ENCODE results near the gene TUBB2B.
"Not testable (repeated sequence)": the region's sequence is repeated elsewhere in the genome, so short reads cannot be mapped to it uniquely, and the experiment has no call there.

Gene TUBB2B

DNA sequence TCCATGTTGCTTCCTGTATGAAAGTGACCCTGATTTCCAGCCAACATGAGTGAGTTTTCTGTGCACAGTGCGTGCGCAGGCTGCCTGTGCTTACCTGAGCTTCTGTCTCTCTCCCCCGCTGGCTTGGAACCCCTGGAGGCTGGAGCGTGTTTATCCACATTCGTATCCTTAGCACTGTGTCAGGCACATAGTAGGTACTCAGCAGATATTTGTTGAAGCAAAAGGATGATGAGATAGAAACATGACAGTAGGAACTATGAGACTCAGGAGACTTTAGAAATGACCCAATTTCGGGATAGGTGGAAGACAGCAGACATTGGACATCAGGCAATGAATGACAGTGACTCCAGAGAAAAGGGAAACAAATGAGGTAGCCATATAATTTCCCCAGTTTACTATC is 15.2 kb downstream of the TUBB2B start:
- no peak for DNase-seq (ENCODE audit: low read depth in 2 of 3, low spot score in 2 of 3)

GRCh38 chr6:3211681-3212080 is 15.8 kb downstream of the TUBB2B start:
- DNase-seq (ENCODE audit: low read depth in 2 of 3, low spot score in 2 of 3): no peak

DNA sequence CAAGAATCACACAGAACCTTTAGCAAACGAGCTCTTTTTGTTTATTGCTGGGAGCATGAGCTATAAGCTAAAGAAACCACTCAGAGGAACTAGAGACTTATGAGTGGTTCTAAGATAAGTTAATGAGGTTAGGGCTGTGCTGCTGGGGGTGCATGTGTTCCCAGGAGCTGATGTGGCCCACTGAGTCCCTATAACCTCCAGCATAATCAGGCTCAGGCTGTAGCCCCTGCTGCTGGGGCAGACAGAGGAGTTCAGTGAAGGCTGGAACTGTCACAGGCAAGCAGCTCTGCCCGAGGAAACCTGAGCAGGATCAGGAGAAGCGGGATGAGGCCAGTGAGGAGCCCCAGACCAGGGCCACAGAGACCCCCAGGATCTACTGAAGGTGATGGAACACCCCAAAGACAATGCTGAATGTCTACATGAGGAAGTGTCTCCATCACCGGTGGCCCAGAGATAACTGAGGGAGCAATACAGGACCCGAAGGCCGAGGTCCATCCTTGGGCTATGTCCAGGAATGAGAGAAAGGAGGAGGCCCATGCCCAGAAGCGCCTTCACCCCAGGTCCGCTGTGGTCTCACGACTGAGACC is 17.3 kb downstream of the TUBB2B start:
- DNase-seq (ENCODE audit: low read depth in 2 of 3, low spot score in 2 of 3): no peak

- peak in 1 of 3 experiments; percentile 45 for DNase-seq (ENCODE audit: low read depth in 2 of 3, low spot score in 2 of 3)
These were observed 18.1 kb downstream of the TUBB2B start for GRCh38 chr6:3209114-3210023.

DNA sequence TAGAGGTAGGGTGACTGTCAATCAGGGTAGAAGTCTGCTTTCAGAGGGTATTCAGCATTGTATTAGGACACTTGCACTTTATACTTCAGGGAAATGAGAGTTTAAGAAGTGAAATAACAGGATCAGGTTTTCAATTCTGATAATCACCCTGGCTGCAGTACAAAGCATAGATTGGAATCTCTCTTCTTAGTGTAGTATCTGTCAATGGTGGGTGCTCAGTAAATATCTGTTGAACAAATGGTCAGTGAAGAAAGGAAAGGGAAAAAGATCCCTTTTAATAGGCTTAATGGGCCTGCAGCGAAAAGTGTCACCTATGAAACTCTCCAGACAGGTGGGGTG is 18.7 kb downstream of the TUBB2B start:
- no peak for DNase-seq (ENCODE audit: low read depth in 2 of 3, low spot score in 2 of 3)

GRCh38 chr6:3208098-3208774 is 19.2 kb downstream of the TUBB2B start:
- DNase-seq (ENCODE audit: low read depth in 2 of 3, low spot score in 2 of 3): no peak

- no peak for DNase-seq (ENCODE audit: low read depth in 2 of 3, low spot score in 2 of 3)
These were observed 21.0 kb downstream of the TUBB2B start for GRCh38 chr6:3206339-3207015.

GRCh38 chr6:3205913-3206312 is 21.5 kb downstream of the TUBB2B start:
- no peak for DNase-seq (ENCODE audit: low read depth in 2 of 3, low spot score in 2 of 3)

GRCh38 chr6:3204921-3205320 is 22.5 kb downstream of the TUBB2B start:
- DNase-seq (ENCODE audit: low read depth in 2 of 3, low spot score in 2 of 3): no peak

DNA sequence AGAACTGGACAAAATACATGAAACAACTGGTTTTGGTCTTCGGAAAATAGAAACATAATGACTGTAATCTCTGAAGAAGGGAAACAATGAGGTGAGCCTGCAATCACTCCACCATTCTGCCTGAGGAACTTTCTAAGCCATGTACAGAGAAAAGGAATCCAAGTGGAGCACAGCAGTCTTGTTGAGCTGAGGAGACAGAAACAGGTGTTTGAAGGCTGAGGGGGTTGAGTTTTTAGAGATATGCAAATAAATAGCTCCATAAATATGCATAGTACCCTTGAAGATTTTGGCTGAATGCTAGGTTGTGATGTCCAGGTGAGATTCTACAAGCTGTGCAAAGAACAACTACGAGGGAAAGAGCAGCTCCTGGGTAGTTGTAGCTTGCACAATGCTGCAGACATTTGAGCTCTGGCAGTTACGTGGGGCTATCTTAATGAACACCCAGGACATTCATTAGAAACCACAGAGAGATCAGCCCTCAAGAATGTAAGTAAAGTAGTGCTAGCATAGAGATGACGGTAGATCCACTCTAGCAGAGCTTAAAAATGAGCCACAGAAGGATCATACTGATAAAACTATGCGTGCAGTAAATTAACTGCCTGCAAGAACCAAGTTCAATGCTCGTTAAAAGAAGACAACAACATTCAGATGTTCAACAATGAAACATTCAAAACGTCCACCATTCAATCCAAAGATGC is 24.3 kb downstream of the TUBB2B start:
- no peak for DNase-seq (ENCODE audit: low read depth in 2 of 3, low spot score in 2 of 3)

DNA sequence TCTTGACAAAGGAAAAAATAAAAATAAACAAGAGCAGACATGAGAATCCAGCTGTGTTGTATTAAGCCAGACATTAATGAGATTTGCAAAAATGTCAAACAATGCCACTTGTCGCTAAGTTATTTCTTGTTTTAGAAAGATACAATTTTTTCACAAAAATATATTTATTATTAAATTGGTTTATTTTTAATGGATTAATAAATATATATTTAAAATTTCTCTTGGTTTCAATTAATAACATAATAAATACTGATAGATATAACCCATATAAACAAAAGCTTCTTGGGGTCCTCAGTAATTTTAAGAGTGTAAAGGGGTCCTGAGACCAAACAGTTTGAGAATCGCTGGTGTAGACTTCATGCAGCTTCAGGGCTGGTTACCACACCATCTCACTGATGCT is 26.1 kb downstream of the TUBB2B start:
- DNase-seq (ENCODE audit: low read depth in 2 of 3, low spot score in 2 of 3): no peak

DNA sequence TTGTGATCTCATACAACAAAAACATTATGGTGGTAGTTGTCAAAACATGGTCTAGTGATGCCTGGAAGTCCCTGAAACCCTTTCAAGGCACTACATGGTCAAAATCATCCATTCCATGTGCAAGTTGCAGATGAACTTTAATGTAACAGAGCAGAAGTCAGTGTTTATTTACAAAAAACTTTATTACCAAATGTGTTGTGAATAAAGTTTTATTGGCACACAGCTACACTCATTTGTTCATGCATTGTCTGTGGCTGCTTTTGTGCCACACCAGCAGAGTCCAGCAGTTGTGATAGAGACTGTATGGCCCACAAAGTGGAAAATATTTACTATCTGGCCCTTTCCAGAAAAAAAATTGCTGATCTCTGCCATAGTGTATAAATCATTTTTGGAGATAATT is 26.8 kb downstream of the TUBB2B start:
- DNase-seq (ENCODE audit: low read depth in 2 of 3, low spot score in 2 of 3): no peak

DNA sequence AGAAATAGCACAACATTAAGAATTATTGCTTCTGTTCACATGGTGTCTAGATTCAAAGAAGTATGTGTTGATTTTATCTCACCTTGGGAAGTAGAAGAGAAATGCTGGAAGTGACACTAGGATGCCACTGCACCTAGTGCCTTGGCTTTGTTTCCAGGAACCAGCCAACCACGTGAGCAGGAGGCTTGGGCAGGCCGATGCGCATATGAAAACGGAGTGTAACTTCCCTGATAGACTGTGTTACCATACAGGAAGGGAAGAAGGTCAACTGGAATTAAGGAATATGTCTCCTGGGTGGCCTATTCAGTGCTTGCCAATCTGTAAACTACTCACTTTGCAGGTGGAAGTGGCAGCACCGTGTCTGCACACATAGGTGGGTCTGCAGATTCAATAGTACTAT is 28.1 kb downstream of the TUBB2B start:
- no peak for DNase-seq (ENCODE audit: low read depth in 2 of 3, low spot score in 2 of 3)

DNA sequence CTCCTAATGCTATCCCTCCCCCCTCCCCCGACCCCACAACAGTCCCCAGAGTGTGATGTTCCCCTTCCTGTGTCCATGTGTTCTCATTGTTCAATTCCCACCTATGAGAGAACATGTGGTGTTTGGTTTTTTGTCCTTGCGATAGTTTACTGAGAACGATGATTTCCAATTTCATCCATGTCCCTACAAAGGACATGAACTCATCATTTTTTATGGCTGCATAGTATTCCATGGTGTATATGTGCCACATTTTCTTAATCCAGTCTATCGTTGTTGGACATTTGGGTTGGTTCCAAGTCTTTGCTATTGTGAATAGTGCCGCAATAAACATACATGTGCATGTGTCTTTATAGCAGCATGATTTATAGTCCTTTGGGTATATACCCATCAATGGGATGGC is 29.7 kb downstream of the TUBB2B start:
- DNase-seq (ENCODE audit: low read depth in 2 of 3, low spot score in 2 of 3): not testable (repeated sequence)

DNA sequence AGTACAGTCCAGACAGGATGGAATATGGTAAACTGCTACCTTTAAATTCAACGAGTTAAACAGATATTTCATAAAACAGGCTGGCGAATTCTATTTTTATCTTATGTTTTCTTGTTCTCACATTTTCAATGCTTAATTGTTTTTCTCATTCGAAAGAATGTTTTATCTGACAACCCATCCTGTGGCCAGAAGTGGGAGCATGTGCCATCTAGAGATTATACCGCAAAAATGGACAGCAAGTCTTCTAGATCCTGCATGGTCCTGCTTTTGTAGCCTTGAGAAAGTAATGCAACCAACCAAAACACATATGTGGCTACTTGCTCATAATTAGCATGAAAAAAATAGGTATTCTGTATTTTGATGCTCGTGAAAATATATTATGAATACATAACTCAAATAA is 30.7 kb downstream of the TUBB2B start:
- DNase-seq (ENCODE audit: low read depth in 2 of 3, low spot score in 2 of 3): no peak

DNA sequence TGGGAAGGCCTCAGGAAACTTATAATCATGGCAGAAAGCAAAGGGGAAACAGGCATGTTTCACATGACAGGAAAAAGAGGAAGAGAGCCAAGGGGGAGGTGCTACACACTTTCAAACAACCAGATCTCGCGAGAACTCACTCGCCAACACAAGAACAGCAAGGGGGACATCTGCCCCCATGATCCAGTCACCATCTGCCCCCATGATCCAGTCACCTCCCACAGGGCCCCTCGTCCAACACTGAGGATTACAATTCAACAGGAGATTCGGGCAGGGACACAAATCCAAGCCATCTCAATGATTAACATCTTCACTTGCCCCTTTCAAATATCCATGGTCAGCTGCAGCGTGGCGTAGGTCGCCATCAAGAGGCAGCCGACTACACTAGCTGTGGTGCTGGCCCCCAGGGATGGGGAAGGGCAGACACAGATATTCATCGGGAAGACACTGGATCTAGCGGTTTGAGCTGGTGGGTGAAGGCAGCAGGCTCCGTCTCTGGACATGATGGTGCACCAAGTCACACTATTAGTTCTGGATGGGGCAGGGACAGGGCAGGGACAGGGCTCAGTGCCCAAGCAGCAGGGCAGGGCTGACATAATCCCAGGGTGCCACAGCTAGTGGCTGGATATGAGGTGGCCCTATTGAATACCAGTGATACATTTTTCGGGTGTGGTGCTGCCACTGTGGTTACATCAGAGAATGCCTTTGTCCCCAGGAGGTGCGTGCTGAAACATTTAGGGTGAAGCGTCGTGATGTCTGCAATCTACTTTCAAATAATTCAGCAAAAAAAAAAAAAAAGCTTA is 31.6 kb downstream of the TUBB2B start:
- no peak for DNase-seq (ENCODE audit: low read depth in 2 of 3, low spot score in 2 of 3)

GRCh38 chr6:3195420-3195694 is 32.1 kb downstream of the TUBB2B start:
- DNase-seq (ENCODE audit: low read depth in 2 of 3, low spot score in 2 of 3): no peak

DNA sequence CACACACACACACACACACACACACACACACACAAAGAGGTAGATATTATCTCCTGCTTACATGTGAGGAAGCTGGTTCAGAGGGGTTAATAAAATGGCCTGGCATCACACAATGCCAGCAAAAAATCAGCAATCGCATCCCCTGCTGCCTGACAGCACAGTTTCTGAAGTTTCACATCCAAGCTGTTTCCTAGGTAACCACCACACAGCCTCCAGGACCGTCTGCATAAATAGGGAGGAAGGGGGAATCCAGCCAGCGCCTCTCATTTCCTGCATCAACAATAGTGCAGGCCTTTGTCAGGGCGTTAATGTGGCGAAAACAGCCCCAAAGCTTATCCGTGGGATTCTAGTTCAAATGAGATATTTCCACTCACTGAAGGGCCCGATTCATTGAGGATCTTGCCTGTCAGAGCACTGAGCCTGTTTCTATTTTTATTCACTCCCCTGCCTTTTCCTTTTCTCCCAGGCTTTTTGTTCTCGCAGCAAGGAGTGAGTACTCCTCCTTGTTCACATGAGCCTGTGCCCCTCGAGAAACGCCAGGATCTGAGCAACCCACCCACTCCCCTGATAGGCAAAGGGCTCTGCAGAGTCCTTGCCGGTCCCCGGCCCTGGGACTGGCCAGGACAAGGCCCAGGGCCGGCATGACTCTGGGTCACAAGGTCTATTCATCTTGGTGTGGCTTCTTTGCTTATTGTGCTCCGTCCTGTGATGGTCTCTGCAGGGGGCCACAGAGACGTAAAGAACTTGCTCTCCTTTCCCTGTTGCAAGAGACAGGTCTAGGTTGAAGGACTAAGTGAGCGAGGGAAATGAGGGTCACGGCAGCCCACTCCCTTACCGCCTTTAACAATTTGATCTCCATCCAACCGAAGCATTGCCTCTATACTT is 32.7 kb downstream of the TUBB2B start:
- DNase-seq (ENCODE audit: low read depth in 2 of 3, low spot score in 2 of 3): no peak

GRCh38 chr6:3193102-3193849 is 34.2 kb downstream of the TUBB2B start:
- no peak for DNase-seq (ENCODE audit: low read depth in 2 of 3, low spot score in 2 of 3)

Data from activated CD8-positive, alpha-beta memory T cell treated with anti-CD3 and anti-CD28 coated beads for 48 hours (primary cell).